ENCODE results near the gene SUSD3. TPM values are rescaled to one million over a fixed set of nuclear protein-coding genes. Genes with fewer than 3 reads are reported as not detected.

Gene SUSD3
- total and polyA plus RNA-seq, 2 donors (not counting 3 experiments of a cell fraction or from before 2014, with no cell fraction given) = not detected

GRCh38 chr9:93115486-93116071, 57.1 kb downstream of the SUSD3 start:
- H3K79me2 ChIP-seq (ENCODE audit: control insufficient read depth, insufficient read depth, low read length) = peaks cover 2% of the 10 kb centered on the region
- no peak for DNase-seq (ENCODE audit: low read depth, low spot score)
- TF ChIP-seq FOS (IDR thresholded peaks at IDR 0.05; ENCODE audit: borderline replicate concordance, insufficient read depth, low read length) (no peak), POLR2A (IDR thresholded peaks at IDR 0.05; ENCODE audit: low read depth, low read length) (no peak), CTCF (IDR thresholded peaks at IDR 0.05; ENCODE audit: extremely low read depth in 1 of 2, insufficient read depth in 1 of 2, low read depth in 1 of 2, low read length in 2 of 2) (no peak), GATA2 (IDR thresholded peaks at IDR 0.05; ENCODE audit: insufficient read depth, insufficient read length, low read depth, low read length) (no peak), EZH2 (IDR thresholded peaks at IDR 0.05; ENCODE audit: borderline replicate concordance, low read depth, low read length, severe bottlenecking) (no peak), JUN (IDR thresholded peaks at IDR 0.05; ENCODE audit: borderline replicate concordance, insufficient read depth, insufficient read length, low read depth) (no peak), POLR2AphosphoS5 (IDR thresholded peaks at IDR 0.05; ENCODE audit: insufficient read depth, low read depth, low read length) (no peak), MAX (IDR thresholded peaks at IDR 0.05; ENCODE audit: insufficient read depth, insufficient read length) (no peak), MYC (IDR thresholded peaks at IDR 0.05; ENCODE audit: low read depth, low read length) (no peak)
- no peak overlapping the region for H3K4me2 ChIP-seq (ENCODE audit: insufficient read depth, low read length)
- FAIRE-seq = no peak
- no peak overlapping the region for H3K4me3 ChIP-seq (replicated peaks in 1 of 3; ENCODE audit: insufficient read depth in 1 of 3, low read depth in 1 of 3, low read length in 3 of 3)
- H3K27me3 ChIP-seq (ENCODE audit: control insufficient read depth in 2 of 2, insufficient read depth in 2 of 2, low read length in 2 of 2) = no peaks in the 10 kb centered on the region
- no peak overlapping the region for H3K27ac ChIP-seq (ENCODE audit: insufficient read depth, low read depth, low read length)
- no peak overlapping the region for H3K9ac ChIP-seq (replicated peaks; ENCODE audit: extremely low read depth, insufficient read depth, low read length)
- H3K4me1 ChIP-seq (ENCODE audit: control insufficient read depth, extremely low read depth, insufficient read depth, low read length) = peaks cover 10% of the 10 kb centered on the region
- intact Hi-C loops (cut with micrococcal nuclease) = no loop called here
- H2AFZ ChIP-seq (ENCODE audit: low read depth, low read length) = no peak overlapping the region
- dilution Hi-C loops (cut with MboI; ENCODE audit: extremely low pct_ligation_motif_present, low sequenced_read_pairs) = no loop called here
- ChIA-PET POLR2A (no interaction called here), CTCF (interaction anchor here (0.6 to 6.2 kb wide), 3 partner anchors 8 to 187 kb away, joined by 3 to 70 read pairs (median 3); no protein-coding TSS in a partner anchor)
- no peaks in the 10 kb centered on the region for H3K9me3 ChIP-seq (replicated peaks; ENCODE audit: control insufficient read depth, insufficient read depth, low read length)
- H3K9me1 ChIP-seq (replicated peaks; ENCODE audit: control insufficient read depth, extremely low read depth, insufficient read depth, low read length) = no peaks in the 10 kb centered on the region
- H3K36me3 ChIP-seq (ENCODE audit: control insufficient read depth in 2 of 2, extremely low read depth in 1 of 2, insufficient read depth in 2 of 2, low read length in 2 of 2) = peaks cover 4 to 23% of the 10 kb centered on the region in 2 experiments
- BruUV-seq (replicated peaks) = no TSS peak
- H4K20me1 ChIP-seq (replicated peaks; ENCODE audit: control insufficient read depth, extremely low read depth, insufficient read depth, low read length) = no peaks in the 10 kb centered on the region

All from endothelial cell of umbilical vein (primary cell).